ENCODE measurements around the gene TMBIM1. TPM values are rescaled to one million over a fixed set of nuclear protein-coding genes. Genes with fewer than 3 reads are reported as not detected.

The TMBIM1 gene
- total and polyA plus RNA-seq, 12 donors, result 25.7 to 293 (median 198) TPM

- intact Hi-C loops (cut with DNase I), result no loop called here
- Histone ChIP-seq H3K36me3 (replicated peaks in 1 of 2) (no peaks in the 10 kb centered on the region), H3K27ac (peak overlapping the region in 2 of 5 donors; percentile 7 to 34), H3K9me3 (replicated peaks in 1 of 3) (no peaks in the 10 kb centered on the region), H3K27me3 (no peaks in the 10 kb centered on the region), H3K4me1 (replicated peaks in 1 of 2) (peaks cover 0 to 7% of the 10 kb centered on the region in 2 donors), H3K4me3 (no peak overlapping the region)
- TF ChIP-seq CTCF (IDR thresholded peaks at IDR 0.05) (no peak), POLR2A (IDR thresholded peaks at IDR 0.05) (no peak)
- WGBS, 4 donors, result 71 to 78% (median 76%) methylated on average over 5 to 8 of the region's 8 CpGs
- DNase-seq, result no peak
These were observed 37.7 kb upstream of the TMBIM1 start for GRCh38 chr2:218329826-218330593.

DNA sequence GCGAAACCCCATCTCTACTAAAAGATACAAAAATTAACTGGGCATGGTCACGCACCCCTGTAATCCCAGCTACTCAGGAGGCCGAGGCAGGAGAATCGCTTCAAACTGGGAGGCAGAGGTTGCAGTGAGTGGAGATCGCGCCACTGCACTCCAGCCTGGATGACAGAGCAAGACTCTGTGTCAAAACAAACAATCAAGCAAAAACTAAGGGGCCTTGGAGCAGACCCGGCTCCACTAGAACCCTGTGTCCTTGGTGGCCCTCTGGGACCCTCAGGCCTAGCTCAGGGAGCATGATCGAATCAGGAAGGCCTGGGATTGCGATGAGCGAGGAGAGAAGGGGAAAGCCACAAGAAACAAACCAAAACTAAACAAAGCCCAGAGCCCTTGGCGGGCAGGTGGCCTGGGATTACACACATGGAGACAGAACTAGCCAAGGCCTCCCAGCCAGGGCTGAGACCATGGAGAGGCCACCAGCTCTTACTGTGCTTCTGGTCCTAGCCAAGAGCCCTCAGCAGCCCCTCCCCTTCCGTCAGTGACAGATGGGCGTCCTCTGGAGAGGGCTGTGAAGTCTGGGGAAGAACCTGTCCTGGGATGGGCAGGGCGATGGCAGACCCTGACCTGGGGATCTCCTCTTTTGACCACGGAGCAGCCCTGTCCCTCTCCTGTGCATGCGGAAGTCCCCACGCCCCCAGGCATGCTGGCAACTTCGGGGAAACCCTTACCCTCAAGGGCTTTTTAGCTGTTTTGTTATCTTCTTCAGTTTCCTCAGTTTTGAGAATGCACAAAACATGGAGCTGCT, 36.9 kb upstream of the TMBIM1 start:
- DNase-seq, result no peak
- no peaks in the 10 kb centered on the region for H3K9me3 ChIP-seq (replicated peaks in 1 of 3)
- H3K4me1 ChIP-seq (replicated peaks in 1 of 2), result peaks cover 2 to 11% of the 10 kb centered on the region in 2 donors
- H3K4me3 ChIP-seq, result no peak overlapping the region
- H3K27me3 ChIP-seq, result no peaks in the 10 kb centered on the region
- H3K36me3 ChIP-seq (replicated peaks in 1 of 2), result no peaks in the 10 kb centered on the region
- intact Hi-C loops (cut with DNase I), result no loop called here
- no peak for TF ChIP-seq CTCF (IDR thresholded peaks at IDR 0.05)
- no peak for TF ChIP-seq POLR2A (IDR thresholded peaks at IDR 0.05)
- peak overlapping the region in 2 of 5 donors; percentile 7 to 34 for H3K27ac ChIP-seq
- 82 to 94% (median 86%) methylated on average over 16 to 18 of the region's 18 CpGs for WGBS, 4 donors

DNA sequence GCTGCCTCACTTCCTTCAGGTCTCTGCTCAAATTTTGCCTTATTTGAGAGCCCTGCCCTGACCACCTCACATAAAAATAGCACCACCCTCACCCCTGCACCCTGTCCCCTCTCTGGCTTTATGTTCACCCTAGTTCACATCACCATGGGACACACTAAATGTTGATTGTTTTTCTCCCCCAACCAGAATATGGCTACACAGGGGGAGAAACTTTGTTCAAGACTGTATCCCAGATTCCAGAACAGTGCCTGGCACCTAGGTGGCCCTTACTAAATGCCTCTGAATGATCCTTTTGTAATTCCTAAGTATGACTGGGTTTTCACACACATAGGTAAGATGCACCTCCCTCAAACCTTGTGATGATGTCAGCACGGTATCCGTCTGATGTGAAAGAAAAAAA, 36.0 kb upstream of the TMBIM1 start:
- TF ChIP-seq CTCF (IDR thresholded peaks at IDR 0.05) (no peak), POLR2A (IDR thresholded peaks at IDR 0.05) (no peak)
- H3K4me1 ChIP-seq (replicated peaks in 1 of 2), result peaks cover 6 to 16% of the 10 kb centered on the region in 2 donors

DNA sequence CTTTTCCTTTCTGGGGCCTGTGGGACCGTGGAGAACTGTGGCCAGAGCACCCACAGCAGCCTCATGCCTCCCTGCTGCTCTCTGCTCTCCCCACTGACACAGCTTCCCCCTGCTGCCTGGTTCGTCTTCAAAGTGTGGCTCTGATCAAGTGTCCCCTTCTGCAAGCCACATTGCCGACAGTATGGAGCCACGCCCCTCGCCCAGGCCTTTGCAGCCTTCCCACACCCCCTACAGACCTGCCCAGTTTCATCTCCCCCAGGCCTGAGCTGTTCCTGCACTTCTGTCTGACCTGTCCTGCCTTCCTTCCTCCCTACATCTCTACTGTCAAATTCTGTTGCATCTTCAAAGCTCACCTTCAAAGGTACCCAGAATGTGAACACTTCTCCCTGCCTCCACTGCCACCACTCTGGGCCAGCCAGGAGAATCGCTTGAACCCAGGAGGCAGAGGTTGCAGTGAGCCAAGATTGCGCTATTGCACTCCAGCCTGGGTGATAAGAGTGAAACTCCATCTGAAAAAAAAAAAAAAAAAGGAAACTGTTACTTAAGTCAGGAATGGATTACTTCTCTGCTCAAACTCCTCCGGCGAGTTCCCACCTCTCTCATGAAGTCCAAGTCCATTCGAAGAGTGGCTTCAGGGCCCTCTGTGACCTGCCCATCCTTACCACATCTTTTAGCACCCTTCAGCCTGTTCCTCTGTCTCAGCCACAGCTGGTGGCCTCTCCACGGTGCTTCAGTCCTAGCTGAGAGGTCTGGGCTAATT, 35.3 kb upstream of the TMBIM1 start:
- DNase-seq, result no peak
- intact Hi-C loops (cut with DNase I), result no loop called here
- TF ChIP-seq CTCF (IDR thresholded peaks at IDR 0.05) (no peak), POLR2A (IDR thresholded peaks at IDR 0.05) (no peak)
- no peaks in the 10 kb centered on the region for H3K36me3 ChIP-seq (replicated peaks in 1 of 2)
- H3K4me1 ChIP-seq (replicated peaks in 1 of 2), result peaks cover 6 to 17% of the 10 kb centered on the region in 2 donors
- no peak overlapping the region for H3K4me3 ChIP-seq
- no peaks in the 10 kb centered on the region for H3K27me3 ChIP-seq
- H3K9me3 ChIP-seq (replicated peaks in 1 of 3), result no peaks in the 10 kb centered on the region
- no peak overlapping the region for H3K27ac ChIP-seq
- 61 to 80% (median 70%) methylated on average over 10 to 11 of the region's 11 CpGs for WGBS, 4 donors

More for the DNA sequence above, 36.0 kb upstream of the TMBIM1 start:
- Histone ChIP-seq H3K27ac (no peak overlapping the region), H3K9me3 (replicated peaks in 1 of 3) (no peaks in the 10 kb centered on the region), H3K36me3 (replicated peaks in 1 of 2) (no peaks in the 10 kb centered on the region), H3K4me3 (no peak overlapping the region), H3K27me3 (no peaks in the 10 kb centered on the region)
- intact Hi-C loops (cut with DNase I), result no loop called here
- no peak for DNase-seq
- WGBS, 4 donors, result 90 to 100% (median 96%) methylated on average over 2 of the region's 2 CpGs
